Stimulated activated CD4-positive, alpha-beta T cell treated with anti-CD3 and anti-CD28 coated beads, TNF-alpha, amount 100 ng/mL, for 4 hours (primary cell): ENCODE measurements around the gene BMS1.
"Not testable (repeated sequence)": the region's sequence is repeated elsewhere in the genome, so short reads cannot be mapped to it uniquely, and the experiment has no call there.

Experiments used
- DNase-seq, 3 experiments: peaks; one replicate each; pipeline ENCODE4 v3.0.0-alpha.2; 2020; ENCODE audit warnings: low read depth in 3 of 3

The BMS1 gene

GRCh38 chr10:42866115-42866995, 83.8 kb downstream of the BMS1 start:
- peak in 1 of 3 experiments; percentile 9 for DNase-seq

DNA sequence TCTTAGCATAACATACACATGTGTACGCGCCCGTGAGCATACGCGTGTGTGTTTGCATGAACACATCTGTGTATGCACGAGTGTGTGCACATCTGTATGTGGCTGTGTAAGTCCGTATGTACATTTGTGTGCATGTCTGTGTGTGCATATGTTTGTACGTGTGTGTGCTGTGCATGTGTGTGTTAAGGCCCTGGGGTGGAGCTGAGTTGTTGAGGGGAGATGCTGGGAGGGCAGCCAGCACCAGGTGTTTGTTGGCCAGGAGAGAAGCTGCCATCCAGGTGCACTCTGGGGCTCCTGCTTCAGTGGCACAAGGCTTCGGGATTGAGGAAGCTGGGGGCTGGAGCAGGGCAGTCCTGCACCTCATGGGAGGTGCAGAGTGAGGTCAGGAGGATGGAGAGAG, 85.0 kb downstream of the BMS1 start:
- no peak for DNase-seq

DNA sequence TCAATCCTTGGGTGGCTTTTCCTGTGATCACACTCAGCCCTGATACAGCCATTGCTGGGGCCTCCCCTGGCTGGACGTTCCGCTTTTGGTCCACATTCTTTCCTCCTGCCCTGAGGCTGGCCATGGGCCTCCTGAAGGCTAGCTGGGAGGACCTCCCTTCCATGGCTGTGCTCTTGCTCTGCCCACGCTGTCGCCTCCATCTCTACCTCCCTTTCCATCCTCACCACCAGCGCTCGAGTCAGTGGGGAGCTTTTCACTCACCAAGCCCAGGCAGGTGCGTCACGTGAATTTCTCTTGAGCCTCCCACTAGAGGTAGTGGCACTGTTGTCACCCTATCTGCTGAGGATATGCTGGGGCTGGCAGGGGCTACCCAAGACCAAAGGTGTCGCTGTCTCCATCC, 85.9 kb downstream of the BMS1 start:
- no peak for DNase-seq

GRCh38 chr10:42869977-42870350, 87.4 kb downstream of the BMS1 start:
- DNase-seq, result no peak

DNA sequence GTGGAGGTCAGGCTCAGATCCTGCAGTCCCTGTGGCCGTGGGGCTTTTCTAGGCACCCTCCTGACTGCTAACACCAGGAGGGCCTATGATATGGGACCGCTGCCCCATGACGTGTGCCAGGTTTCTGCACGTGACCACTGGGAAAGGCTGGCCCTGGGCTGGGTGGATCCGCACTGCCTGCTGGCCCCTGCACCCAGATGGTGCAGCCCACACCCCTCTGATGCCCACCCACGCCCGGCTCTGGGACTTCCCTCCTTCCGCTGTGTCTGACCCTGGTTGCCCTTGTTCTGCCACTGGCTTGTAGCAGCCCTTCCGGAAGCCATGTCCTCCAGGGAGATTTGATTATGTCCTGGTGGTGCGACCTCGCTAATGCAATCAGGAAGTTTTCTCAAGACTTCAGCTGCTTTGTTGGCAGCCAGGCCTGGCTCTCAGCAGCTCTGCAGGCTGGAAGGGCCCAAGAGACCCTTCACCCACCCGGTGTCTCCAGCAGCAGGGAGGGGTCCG, 88.6 kb downstream of the BMS1 start:
- not testable (repeated sequence) for DNase-seq

DNA sequence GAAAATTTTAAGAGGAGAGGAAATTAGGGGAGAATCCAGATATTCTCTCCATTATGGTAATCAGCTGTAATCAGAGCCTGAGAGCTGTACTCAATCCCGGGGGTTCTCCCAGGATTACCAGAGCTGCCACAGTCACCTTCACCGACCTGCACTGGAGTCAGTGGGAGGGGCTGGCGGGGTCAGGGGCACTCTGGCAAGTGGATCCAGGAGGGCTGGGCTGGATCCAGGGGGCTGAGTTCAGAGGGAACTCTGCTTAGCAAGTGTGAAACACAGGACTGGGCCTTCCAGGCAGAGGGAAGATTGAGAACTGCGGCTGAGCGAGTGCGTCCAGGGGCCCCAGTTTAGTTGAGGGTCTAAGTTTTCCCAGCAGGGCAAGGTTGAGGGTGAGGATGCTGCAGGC, 89.2 kb downstream of the BMS1 start:
- no peak for DNase-seq

GRCh38 chr10:42872865-42873435, 90.4 kb downstream of the BMS1 start:
- no peak for DNase-seq

DNA sequence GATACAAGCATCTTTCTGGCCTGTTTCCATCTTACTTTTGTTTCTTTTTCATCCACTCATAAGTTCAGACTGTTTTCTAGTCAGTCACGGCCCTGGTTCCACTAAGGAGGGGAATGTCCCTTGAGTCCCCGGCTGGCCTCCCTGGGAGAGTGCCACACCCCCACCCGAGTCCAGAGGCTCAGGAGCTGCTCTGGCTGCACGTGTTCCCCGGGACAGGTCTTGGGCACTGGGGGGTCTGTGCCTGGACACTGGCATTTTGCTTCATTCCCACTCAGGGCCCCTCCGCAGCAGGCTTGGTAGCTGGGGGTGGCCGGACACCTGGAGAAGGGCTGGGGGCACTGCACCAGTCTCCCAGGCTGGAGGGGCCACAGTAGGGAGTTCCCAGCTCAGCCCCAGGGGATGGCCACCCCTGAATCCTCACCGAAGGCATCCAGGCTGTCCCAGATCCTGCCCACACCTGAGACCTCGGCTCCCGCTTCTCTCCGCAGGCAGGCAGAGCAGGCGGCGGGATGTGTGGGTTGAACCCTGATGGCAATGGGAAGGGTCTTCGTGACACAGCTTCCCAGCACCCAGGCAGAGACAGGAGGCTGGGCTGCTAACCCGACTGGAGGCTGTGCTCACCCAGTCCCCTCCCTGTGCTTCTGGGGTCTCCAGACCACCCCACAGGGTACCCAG, 92.3 kb downstream of the BMS1 start:
- DNase-seq, result no peak

- no peak for DNase-seq
These were observed 92.8 kb downstream of the BMS1 start for GRCh38 chr10:42875388-42875755.

DNA sequence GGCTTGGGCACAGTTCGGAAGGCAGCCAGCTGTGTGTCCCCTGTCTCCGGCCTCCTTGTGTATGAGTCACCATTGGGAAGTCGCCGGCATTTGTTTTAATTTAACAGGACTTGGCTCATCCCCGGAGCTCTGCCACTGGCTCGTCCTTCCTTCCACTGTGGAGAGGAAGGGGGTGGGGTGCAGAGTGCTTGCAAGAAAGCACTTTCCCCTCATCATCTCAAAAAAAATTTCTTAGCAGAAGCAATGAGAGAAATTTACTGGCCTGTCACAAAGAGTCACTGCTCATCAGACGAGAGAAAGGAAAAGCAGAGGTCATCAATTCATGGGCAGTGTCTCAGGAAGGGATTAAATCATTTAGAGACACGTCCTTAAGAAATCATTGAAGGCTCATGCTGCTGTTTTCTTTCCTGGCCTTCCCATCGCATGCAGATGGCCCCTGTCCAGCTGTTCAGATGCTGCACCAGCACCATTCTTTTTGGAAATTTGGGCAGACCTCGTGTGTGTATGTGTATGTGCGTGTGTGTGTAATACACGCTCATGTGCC, 93.3 kb downstream of the BMS1 start:
- DNase-seq, result no peak

DNA sequence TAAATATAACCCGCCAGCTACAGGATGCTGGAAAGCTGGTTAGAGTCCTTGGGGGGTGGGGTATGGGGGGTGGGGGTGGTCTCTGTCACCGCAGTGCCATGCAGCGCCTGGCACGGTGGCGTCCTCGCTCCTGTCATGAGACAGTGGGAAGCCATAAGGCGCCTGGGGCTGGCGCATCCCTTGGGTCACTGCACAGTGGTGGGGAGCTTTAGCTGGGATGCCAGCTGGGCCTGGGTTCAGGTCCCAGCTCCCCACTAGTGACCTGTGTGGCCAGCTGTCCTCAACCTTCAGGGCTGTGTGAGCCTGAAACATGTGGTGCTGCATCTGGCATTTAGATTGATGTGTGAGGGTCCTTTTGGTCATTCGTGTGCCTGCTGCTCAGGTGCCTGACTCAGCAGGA, 93.9 kb downstream of the BMS1 start:
- no peak for DNase-seq

GRCh38 chr10:42876945-42877344, 94.3 kb downstream of the BMS1 start:
- DNase-seq, result no peak

- DNase-seq, result no peak
These were observed 95.0 kb downstream of the BMS1 start for GRCh38 chr10:42877496-42878030.

GRCh38 chr10:42878134-42878820, 95.7 kb downstream of the BMS1 start:
- no peak for DNase-seq

DNA sequence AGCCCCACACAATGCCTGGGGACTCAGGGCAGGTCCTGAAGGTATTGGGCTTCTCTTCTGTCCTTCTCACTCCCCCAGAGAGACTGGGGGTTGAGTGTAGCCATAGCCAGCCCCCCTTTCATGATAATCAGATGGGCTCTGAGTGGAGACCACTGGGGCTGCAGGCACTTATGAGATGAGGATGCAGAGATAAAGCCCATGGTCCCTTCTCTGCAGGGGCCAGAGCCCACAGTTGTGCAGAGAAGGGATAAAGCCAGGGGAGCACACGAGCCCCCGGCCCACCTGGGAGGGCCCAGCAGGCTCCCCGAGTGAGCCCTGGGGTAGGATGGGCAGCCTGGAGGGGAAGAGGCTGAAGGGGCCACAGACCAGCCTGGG, 96.2 kb downstream of the BMS1 start:
- DNase-seq, result no peak

DNA sequence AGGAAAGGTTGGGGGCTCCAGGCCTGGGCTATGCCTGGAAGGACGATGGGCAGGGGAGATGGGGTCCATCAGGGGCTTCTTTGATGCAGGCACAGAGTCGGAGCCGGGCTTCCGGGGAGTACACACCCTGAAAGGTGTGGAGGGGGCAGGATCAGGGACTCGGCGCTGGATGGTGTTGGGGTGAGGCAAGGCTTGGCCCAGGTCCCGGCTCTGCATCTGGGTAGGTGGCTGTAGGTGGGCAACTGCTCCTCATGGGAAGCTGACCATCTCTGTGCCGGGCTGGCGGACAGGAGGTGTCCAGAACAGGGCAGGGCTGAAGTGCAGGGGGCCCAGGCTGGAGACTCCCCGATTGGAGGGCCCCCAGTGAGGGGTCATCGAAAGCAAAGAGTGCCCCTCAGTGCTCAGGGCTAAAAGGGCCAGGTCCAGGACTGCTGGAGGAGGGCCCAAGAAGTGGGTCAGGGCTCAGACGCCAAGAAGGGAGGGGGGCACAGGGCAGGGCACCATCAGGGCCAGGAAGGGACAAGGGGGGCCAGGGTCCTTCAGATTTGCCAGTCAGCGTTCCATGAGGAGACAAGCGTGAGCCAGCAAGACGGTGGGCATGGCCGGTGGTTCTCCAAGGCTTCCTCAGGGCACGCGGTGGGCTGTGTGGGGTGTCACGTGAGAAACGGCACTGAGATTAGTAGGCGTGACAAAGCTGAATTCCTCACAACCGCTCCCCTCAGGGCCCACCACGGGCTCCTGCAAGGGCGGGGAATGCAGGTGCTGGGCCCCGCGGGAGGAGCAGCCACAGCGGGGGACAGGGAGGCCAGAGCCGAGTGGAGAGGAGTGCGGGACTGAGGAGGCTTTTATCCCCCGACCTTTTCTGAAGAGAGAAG, 97.0 kb downstream of the BMS1 start:
- DNase-seq, result no peak

DNA sequence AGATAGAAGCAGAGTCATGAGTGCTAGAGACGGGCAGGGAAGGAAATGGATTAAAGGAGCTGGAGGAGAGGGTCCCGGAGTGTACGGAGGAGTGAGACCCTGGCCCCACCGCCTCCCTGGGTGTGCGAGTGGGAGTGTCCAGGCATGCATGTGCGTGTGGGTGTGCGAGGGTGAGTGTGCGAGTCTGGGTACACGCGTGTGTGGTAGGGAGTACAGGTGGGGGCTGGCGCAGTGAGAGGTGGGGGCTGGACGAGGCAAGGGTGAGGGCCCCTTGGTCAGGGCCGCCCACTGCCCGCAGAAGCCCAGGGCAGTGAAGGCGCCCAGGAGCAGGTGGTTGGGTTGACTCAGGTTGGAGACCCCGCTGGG, 97.6 kb downstream of the BMS1 start:
- no peak for DNase-seq

DNA sequence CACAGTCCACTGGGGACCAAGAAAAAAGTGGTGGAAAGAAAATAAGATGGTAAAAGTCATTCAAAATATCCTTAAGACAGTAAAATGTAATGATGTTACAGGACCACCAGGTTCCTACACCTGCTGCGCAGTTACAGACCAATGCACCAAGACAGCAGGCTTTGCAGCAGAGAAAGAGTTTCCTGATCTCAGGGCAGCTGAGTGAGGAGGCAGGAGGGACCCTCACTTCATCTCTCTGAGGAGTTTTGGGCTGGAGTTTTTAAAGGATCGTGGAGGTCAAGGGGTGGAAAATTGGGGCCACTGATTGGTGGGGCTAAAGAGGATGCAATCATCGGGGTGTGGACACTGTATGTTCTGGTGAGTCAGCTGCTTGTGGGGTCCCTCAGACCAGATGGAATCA, 100.0 kb downstream of the BMS1 start:
- DNase-seq, result no peak
